ENCODE data around the gene SPAG7. TPM values are rescaled to one million over a fixed set of nuclear protein-coding genes. Genes with fewer than 3 reads are reported as not detected.

Gene SPAG7, protein sequence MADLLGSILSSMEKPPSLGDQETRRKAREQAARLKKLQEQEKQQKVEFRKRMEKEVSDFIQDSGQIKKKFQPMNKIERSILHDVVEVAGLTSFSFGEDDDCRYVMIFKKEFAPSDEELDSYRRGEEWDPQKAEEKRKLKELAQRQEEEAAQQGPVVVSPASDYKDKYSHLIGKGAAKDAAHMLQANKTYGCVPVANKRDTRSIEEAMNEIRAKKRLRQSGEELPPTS
- total RNA-seq, result 158 TPM
- long read RNA-seq, transcript SPAG7-201 (7 exons, 1,058 nt), result major isoform, 103 of 128 reads
- long read RNA-seq, partial matches to known transcripts, result 1 of 128 reads
- long read RNA-seq, other reads (novel, unspliced or antisense), result 18 of 128 reads

DNA sequence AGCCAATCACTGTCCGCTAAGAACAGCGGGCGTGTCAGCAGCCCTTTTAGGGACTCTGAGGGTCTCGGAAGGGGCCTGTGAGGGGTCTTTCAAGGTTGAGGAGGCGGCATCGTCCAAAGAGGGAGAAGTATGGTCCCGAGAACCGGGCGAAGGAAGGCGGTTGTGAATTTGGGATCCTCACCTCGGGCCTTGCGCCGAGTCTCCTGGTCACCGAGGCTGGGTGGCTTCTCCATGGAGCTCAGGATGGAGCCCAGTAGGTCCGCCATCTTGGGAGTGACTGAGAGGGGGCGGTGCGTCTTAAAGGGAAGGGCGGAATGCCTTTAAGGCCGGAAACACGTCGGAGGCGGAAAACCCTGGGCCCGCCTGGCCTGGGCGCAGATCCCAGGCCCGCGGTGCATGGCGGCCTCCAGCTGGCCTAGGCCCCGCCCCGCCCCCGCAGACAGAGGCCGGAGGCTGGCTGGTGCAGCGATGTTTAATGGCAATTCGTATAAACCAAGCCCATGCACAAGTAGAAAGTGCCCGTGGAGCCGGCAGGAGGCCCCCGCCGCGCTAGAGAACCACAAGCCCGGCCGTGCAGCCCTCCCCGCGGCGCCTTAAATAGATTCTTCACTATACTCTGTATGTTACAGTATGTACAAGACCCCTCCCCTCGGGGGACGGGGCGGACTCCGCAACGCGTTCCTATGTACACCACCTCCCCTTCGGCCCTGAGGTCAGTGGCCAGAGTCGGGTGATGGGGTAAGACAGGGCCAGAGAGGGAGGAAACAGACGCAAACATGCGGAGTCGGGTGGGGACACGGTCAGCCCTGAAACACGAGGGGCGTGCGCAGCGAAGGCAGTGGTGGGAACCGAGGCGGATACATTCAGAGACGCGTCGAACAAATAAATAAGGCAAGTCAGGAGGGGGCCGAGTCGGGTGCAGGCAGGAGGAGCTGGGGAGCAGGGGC lies at the start of gene SPAG7:
TSS of gene SPAG7 (minus strand) at position 279 of the 947 bp plus-strand sequence. CDS start at position 266, 13 bp downstream.
- intact Hi-C loops (cut with micrococcal nuclease), result no loop called here
- TF ChIP-seq, protein P1, sequence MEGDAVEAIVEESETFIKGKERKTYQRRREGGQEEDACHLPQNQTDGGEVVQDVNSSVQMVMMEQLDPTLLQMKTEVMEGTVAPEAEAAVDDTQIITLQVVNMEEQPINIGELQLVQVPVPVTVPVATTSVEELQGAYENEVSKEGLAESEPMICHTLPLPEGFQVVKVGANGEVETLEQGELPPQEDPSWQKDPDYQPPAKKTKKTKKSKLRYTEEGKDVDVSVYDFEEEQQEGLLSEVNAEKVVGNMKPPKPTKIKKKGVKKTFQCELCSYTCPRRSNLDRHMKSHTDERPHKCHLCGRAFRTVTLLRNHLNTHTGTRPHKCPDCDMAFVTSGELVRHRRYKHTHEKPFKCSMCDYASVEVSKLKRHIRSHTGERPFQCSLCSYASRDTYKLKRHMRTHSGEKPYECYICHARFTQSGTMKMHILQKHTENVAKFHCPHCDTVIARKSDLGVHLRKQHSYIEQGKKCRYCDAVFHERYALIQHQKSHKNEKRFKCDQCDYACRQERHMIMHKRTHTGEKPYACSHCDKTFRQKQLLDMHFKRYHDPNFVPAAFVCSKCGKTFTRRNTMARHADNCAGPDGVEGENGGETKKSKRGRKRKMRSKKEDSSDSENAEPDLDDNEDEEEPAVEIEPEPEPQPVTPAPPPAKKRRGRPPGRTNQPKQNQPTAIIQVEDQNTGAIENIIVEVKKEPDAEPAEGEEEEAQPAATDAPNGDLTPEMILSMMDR (IDR thresholded peaks at IDR 0.05; ENCODE audit: borderline replicate concordance), result no peak
- DNase-seq, result peak; percentile 94
- Histone ChIP-seq H3K4me3 (peak within 1 kb of the TSS; percentile 90), H3K27ac (replicated peaks) (peak within 1 kb of the TSS; percentile 98), H3K36me3 (peaks cover 28% of the 10 kb centered on the region), H3K9me3 (replicated peaks) (no peaks in the 10 kb centered on the region), H3K27me3 (ENCODE audit: low read depth) (no peaks in the 10 kb centered on the region), H3K4me1 (peaks cover 54% of the 10 kb centered on the region)

DNA sequence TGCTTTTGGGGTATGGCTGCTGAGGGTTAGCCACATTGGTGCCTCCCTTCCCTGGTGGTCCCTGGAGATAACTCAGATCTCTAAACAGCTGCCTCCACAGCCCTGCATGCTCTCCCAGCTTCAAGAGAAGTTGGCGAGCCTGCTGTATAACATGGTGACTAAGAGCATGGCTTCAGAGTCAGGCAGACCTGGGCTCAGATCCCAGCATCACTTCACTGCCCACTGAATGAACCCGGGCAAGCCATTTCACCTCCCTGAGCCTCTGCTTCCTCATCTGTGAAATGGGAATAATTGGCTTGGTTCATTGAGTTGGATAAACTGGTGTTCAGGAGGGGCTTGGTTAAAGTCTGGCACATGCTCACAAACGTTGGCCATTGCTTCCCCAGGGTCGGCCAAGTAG lies 46.7 kb upstream of the SPAG7 start:
- Histone ChIP-seq H3K9me3 (replicated peaks) (no peaks in the 10 kb centered on the region), H3K27me3 (ENCODE audit: low read depth) (no peaks in the 10 kb centered on the region), H3K36me3 (peaks cover 98% of the 10 kb centered on the region), H3K4me1 (no peaks in the 10 kb centered on the region), H3K4me3 (no peak overlapping the region), H3K27ac (replicated peaks) (no peak overlapping the region)
- no peak for DNase-seq
- TF ChIP-seq, protein P1 (IDR thresholded peaks at IDR 0.05; ENCODE audit: borderline replicate concordance), result no peak
- intact Hi-C loops (cut with micrococcal nuclease), result no loop called here

DNA sequence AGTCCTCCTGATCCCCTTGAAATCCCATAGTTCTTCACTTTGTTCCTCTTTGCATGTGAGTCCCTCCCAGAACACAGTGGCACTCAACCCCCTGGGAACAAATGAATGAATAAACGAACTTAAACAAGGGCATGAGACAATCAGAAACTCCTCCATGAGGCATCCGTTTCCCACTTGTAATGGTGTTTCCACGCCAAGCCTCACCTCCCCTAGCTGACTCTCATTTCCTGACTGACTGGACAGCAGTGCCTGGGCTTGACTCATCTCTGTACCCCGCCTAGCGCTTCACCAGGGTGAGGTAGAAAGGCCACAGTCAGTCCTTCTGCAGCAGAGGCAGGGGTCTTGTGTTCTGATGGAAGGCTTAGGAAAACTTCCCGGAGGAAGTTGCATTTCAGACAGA lies 44.3 kb upstream of the SPAG7 start:
- TF ChIP-seq, protein P1 (IDR thresholded peaks at IDR 0.05; ENCODE audit: borderline replicate concordance), result no peak
- no peak overlapping the region for H3K27ac ChIP-seq (replicated peaks)
- no peak overlapping the region for H3K4me3 ChIP-seq
- no peaks in the 10 kb centered on the region for H3K4me1 ChIP-seq
- H3K36me3 ChIP-seq, result peaks cover 98% of the 10 kb centered on the region
- no peaks in the 10 kb centered on the region for H3K27me3 ChIP-seq (ENCODE audit: low read depth)
- intact Hi-C loops (cut with micrococcal nuclease), result no loop called here
- no peak for DNase-seq
- no peaks in the 10 kb centered on the region for H3K9me3 ChIP-seq (replicated peaks)

DNA sequence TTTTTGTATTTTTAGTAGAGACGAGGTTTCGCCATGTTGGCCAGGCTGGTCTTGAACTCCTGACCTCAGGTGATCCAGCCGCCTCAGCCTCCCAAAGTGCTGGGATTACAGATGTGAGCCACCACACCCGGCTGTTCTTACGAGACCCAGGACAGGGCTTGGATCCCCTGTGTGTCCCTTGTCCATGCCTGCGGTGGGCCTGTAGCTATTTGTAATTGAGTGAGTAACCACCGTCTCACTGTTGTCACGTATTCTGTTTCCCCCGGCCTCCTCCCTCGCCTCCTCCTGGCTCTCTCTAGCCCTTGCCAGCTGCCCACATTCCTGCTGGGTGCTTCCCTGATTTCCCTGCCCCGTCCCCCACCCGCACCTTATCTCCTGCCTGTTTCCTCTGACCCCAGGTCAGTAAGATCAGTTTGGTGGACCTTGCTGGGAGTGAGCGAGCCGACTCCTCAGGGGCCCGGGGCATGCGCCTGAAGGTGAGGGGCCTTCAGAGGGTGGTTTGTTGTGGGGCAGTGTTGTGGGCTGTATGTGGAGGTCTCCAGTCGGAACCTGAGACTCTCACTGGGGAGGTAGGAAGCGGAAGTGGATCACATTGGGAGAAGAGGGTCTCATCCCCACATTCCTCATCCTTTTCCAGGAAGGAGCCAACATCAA lies 35.7 kb upstream of the SPAG7 start:
- H3K27me3 ChIP-seq (ENCODE audit: low read depth), result no peaks in the 10 kb centered on the region
- no peak overlapping the region for H3K4me3 ChIP-seq
- TF ChIP-seq, protein P1 (IDR thresholded peaks at IDR 0.05; ENCODE audit: borderline replicate concordance), result no peak
- no peak overlapping the region for H3K27ac ChIP-seq (replicated peaks)
- no peaks in the 10 kb centered on the region for H3K9me3 ChIP-seq (replicated peaks)
- H3K4me1 ChIP-seq, result peaks cover 49% of the 10 kb centered on the region
- H3K36me3 ChIP-seq, result peaks cover 74% of the 10 kb centered on the region
- intact Hi-C loops (cut with micrococcal nuclease), result no loop called here
- no peak for DNase-seq

DNA sequence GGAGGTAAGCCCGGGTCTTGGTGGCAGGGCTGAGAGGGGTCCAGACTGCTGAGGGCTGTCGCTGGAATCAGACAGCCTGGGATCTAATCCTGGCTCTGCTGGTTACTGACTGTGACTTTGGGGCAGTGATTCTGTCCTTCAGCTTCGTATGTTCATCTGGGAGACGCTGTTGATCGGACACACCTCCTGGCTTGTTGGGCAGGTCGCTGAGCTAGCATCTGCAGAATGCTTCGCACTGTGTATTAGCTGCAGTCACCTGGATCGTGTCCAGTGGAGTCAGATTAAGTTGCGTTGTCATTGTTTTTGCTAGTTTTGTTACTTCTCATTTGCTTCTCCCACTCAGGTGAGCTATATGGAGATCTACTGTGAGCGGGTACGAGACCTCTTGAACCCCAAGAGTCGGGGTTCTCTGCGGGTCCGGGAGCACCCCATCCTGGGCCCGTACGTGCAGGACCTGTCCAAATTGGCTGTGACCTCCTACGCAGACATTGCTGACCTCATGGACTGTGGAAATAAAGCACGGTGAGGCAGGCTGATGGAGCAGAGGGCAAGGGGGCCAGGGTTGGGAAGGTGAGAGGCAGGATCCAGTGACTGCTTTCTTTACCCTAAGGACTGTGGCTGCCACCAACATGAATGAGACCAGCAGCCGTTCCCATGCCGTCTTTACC lies 34.6 kb upstream of the SPAG7 start:
- Histone ChIP-seq H3K27ac (replicated peaks) (peak overlapping the region; percentile 96), H3K4me3 (no peak overlapping the region), H3K36me3 (peaks cover 64% of the 10 kb centered on the region), H3K4me1 (peaks cover 53% of the 10 kb centered on the region), H3K27me3 (ENCODE audit: low read depth) (no peaks in the 10 kb centered on the region), H3K9me3 (replicated peaks) (no peaks in the 10 kb centered on the region)
- no peak for DNase-seq
- TF ChIP-seq, protein P1 (IDR thresholded peaks at IDR 0.05; ENCODE audit: borderline replicate concordance), result no peak
- intact Hi-C loops (cut with micrococcal nuclease), result no loop called here

Data from left ventricle myocardium inferior (tissue), 1 donor.